Activated CD8-positive, alpha-beta memory T cell treated with anti-CD3 and anti-CD28 coated beads for 24 hours (primary cell): ENCODE results near the gene SELENOO.
A peak's percentile ranks its signal among the peaks of the same experiment; 100 is the strongest.

Source experiments
- DNase-seq: peaks from one replicate; pipeline ENCODE4 v3.0.0-alpha.2; 2020

The SELENOO gene

DNA sequence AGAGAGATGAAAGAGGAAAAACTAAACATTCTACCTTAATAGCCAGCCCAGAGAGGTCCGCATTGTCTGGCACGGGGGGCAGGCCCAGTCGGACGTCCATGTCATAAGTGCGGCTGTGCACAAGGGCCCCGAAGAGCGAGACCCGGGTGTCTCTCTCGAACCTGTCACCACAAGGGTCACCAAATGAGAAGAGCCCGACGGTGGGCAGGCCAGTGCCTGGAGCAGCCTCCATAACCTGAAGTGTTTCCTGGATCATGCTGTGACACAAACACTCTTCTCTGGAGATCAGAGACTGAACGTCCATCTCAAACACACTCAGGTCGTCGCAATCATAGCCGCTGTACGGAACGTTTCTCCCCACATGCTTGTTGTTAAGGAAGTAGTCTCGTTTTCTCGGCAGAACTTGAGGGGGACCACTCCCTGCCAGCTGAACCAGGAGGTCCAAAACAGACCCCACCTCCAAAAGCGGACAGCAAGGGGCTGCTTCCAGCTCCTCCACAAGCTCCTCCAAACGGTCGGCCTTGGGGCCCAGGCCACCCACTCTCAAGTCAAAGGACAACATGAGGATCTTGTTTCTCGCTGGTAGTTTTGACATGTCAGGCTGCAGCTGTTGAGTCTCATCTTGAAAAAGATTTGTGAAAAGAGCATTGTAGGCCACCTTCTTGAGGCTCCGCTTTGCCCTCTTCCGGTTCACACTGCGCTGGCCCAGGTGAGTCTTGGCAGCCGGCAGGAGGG lies 43.0 kb downstream of the SELENOO start:
- peak; percentile 70 for DNase-seq

- DNase-seq, result peak; percentile 97
These were observed 43.8 kb downstream of the SELENOO start, which contains the start of gene TUBGCP6 for GRCh38 chr22:50244420-50245213. TUBGCP6 (minus strand) TSS chr22:50245023; CDS start chr22:50244459, 564 bp downstream.

DNA sequence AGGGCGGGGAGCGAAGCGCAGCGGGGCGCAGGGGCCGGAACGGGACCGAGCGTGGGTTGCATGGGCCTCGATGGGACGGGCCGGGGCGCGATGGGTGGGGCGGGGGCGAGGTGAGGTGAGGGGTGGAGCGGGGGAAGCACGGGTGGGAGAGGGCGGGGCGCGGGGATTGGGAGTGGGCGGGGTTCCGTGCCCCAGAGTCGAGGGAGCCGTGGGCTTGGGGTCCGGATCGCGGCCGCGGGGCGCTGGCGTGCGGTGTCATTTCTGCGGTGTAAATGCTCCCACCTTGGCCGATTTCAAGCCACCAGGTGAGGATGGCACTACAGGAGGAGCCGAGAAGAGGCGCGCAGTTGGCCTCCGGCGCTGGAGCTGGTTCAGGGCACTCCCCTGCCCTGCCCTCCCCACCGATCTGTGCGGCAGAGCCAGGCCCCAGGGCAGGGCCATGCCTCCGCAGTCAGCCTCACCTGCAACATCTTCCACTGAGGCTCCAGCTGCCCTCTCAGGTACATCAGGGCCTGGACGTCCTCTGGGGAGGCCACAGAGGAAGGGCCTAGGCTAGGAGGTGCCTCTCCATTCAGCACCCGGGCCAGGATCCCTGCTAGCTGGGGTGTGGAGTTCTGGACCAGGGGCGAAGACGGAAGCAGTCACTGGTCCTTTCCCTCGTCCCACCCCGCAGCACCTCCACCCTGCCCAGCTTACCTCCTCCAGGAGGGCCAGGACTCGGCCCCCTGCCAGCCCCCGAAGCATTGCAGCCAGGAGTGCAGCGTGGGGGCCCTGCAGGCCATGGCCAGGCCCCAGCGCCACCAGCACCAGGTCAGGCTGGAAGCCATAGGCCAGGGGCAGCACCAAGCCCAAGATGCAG lies 44.6 kb downstream of the SELENOO start:
- no peak for DNase-seq

GRCh38 chr22:50246242-50247175 lies 45.7 kb downstream of the SELENOO start:
- DNase-seq, result no peak

GRCh38 chr22:50247748-50248147 lies 46.9 kb downstream of the SELENOO start:
- peak; percentile 65 for DNase-seq

DNA sequence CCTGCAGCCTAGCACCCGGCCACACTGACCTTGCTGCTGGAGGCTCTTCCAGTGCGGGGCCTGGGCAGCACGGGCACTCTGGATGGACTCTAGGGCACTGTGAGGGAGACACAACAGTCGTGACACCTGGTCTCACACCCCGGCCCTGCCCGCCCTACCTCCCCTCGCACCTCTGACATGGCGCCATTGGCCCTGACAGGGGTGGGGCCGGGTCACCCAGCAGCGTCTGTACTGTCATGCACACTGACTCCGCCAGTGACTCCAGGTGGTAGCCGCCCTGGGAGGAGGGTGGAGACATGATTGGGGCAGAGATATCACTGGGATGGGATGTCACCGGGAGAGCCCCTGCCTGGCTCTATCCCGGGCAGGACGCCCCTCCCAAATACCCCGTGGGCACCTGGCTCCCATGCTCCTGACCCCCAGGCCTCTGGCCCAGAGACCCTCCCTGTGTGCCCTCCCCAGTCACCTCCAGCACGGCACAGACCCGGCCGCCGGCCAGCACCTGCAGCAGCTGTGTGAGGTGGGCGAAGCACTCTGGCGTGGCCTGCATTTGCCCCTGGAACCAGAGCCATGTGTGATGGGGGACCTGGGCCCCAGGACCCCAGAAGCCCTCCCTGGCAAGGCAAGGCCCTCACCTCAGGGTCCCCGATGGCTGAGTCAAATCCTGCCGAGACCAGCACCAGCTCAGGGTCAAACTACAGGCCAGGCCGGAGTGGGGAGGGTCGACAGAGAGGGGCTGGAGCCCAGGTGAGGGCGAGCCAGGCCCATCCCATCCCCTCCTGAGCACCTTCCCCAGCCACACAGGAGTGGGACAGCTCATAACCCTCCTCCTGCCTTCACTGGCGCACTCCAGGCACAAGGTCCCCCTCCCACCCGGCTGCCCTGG lies 47.6 kb downstream of the SELENOO start:
- no peak for DNase-seq

DNA sequence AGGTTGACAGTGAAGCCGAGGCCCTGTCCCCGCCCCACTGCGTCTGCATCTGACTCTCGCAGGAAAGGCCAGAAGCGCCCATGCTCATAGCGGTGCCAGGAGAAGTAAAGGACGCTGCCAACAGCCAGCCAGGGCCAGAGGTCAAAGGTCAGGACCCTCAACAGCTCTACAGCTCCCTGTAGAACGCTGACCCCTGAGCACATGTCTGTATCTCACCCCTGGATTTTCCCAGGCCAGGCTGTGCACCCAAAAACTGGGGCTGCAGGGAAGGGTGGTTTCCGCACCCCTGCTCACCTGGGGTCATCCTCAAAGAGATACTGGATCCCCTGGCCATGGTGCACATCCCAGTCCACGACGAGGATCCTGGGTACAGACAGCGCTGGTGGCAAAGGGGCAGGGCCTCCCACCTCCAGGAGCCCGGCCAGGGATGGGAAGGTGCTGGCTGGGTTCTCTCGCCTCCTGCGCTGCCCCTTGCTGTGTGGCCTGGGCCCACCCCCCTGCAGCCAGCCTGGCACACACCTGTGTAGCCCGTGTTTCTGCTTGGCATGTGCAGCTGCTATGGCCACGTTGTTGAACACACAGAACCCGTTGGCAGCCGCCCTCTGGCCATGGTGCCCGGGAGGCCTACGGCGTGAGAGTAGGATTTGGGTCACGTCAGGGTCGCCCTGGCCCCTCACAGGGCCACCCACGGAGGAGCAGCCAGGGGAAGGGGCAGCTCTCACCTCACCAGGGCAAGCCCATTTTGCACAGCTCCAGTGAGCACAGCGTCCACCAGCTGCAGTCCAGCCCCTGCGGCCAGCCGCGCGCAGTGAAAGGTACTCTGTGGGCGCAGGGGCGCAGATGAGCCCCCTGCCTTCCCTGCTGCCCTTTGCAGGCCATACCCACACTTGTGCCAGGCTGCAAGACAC lies 48.8 kb downstream of the SELENOO start:
- no peak for DNase-seq

- DNase-seq, result no peak
These were observed 49.4 kb downstream of the SELENOO start for GRCh38 chr22:50250249-50250554.

GRCh38 chr22:50250555-50251476 lies 50.0 kb downstream of the SELENOO start, which contains the start of gene HDAC10:
HDAC10 (minus strand) TSS chr22:50251265; CDS start chr22:50251032, 233 bp downstream.
- peak; percentile 89 for DNase-seq

DNA sequence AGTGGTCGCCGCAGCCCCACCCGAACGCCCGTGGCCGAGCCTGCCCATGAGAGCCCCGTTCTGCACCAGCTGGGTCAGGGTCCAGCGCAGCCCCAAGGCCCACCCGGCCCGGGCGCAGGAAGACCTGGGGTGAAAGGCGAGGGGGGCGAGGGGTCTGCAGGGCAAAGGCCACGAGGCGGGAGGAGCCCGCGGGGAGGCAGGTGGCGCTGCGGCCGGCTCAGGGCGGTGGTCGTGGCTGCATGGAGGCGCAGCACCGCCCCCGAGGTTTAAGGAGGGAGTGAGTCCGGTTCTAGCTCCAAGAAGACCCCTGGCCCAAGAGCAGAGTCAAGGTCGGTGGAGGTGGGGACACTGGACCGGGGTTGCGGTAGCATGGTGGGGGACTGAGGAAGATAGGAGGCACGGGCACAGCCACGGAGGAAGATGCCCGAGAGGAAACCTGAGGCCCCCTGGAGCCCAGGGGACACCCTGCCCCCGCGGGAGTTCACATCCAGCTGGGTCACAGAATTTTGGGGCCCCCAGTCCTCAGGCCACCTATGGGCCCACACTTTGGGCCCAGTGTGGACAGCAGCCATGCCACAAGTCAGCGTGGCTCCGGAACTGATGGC lies 50.8 kb downstream of the SELENOO start:
- DNase-seq, result no peak

GRCh38 chr22:50252082-50253045 lies 51.6 kb downstream of the SELENOO start:
- DNase-seq, result peak; percentile 90

DNA sequence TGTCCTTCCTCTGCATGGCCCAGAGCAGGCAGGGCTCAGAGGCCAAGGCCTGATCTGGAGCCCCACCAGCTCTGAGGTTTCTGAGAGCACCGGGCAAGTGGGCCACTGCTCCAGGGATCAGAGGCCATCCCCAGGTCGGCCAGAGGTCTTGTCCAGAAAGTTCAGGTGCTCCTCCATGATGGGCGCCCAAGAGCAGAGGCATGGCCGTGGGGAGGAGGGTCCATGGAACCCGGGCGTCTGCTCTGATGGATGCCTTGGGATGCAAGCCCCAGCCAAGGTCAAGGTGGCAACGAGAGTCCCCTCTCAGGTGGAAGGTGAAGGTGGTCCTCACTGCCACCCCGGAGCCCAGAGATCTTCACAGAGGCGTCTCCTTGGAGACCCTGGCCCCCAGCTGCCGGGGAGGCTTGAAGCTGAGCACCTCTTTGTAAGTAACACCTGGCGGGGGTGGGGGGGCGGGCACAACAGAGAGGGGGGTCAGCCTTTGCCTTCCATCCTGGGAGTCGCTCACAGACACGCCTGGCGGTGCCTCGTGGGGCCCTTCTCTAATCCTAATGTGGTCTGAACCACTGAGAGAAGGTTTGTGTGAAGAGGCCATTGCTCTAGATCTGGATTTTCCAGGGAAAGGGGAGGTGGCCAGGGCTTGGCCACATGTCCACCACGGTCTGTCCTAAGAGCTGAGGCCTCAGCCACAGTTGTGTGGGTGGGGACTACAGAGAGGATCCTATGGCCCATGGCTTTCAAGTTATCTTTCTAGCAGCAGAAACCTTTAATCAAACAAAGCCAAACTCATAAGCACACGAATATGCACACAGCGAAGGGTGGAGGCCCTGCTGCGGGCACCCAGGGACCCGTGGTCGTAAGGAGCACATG lies 52.5 kb downstream of the SELENOO start:
- DNase-seq, result no peak

GRCh38 chr22:50253941-50254340 lies 53.1 kb downstream of the SELENOO start:
- no peak for DNase-seq

- no peak for DNase-seq
These were observed 54.3 kb downstream of the SELENOO start for GRCh38 chr22:50255099-50255498.

DNA sequence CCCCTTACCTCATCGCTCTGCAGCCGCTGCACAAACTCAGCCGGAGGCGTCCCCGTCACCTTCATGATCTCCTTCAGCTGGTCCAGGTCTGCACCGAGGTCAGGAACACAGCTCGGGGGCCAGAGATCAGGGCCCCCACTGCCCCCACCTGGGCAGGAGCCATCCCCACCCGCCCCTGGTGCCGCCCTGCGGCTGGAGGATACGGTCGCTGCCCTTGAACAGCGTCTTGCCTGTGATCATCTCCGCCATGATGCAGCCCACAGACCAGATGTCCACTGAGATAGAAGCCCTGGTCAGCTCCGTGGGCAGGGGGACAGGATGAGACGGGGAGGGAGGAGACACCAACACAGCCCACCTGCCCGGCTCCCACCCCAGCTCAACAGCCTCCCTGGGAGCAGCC lies 54.8 kb downstream of the SELENOO start:
- no peak for DNase-seq

DNA sequence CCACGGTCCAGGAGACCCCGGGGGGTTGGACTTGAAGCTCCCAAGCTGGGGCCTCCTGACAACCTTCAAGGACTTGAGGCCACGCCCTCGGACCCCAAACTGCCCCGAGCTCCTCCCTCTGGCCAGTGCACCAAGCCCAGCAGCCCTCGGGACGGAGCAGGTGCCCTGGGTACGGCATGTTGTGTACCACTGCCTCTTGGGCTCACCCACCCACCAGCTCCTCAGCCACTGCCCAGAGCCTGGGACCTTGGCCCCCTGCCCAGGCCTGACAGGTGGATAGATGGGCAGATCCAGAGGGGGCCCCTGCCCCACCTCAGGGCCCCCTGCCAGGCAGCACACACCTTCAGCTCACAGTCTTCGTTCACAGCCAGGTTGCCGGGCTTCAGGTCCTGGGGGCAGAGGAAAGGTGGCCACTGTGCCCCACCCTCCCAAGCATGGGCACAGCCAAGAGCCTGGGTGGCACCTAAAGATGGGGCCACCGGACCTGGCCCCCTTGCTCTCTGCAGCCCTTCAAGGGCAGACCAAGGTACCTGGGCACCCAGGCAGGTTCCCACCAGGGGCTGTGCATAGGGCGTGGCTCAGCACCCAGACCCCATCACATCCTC lies 55.5 kb downstream of the SELENOO start:
- no peak for DNase-seq
